ENCODE results near the gene ZNF106. TPM values are rescaled to one million over a fixed set of nuclear protein-coding genes. Genes with fewer than 3 reads are reported as not detected.

Gene ZNF106
- total RNA-seq, 1 donor from 2014 or later = 92.2 TPM

DNA sequence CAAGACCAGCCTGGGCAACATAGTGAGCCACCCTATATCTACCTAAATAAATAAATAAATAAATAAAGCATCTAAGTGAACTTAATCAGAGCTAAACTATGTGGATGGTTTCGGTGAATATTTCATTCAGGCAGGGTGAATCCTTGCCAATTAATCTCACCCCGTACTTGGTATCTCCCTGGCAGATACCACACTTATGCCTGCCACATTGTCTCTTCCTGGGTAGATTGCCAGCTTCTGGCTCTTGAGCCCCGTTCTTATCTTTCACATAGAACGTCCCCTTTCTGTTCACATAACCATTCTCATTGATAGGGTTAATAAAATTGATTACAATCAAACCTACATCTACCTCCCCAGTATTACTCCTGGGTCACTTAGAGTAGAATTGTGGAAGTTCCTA, 11.5 kb upstream of the ZNF106 start:
- no peak overlapping the region for H3K27ac ChIP-seq
- H3K27me3 ChIP-seq (ENCODE audit: low read depth) = no peaks in the 10 kb centered on the region
- DNase-seq = no peak
- H3K4me3 ChIP-seq = no peak overlapping the region
- H3K36me3 ChIP-seq = no peaks in the 10 kb centered on the region
- ATAC-seq = no peak
- H3K9me3 ChIP-seq = no peaks in the 10 kb centered on the region
- H3K4me1 ChIP-seq = peaks cover 64% of the 10 kb centered on the region
- intact Hi-C loops (cut with DNase I) = no loop called here
- TF ChIP-seq CTCF (IDR thresholded peaks at IDR 0.05) = no peak

GRCh38 chr15:42499858-42500609, 9.1 kb upstream of the ZNF106 start:
- peaks cover 75% of the 10 kb centered on the region for H3K4me1 ChIP-seq

DNA sequence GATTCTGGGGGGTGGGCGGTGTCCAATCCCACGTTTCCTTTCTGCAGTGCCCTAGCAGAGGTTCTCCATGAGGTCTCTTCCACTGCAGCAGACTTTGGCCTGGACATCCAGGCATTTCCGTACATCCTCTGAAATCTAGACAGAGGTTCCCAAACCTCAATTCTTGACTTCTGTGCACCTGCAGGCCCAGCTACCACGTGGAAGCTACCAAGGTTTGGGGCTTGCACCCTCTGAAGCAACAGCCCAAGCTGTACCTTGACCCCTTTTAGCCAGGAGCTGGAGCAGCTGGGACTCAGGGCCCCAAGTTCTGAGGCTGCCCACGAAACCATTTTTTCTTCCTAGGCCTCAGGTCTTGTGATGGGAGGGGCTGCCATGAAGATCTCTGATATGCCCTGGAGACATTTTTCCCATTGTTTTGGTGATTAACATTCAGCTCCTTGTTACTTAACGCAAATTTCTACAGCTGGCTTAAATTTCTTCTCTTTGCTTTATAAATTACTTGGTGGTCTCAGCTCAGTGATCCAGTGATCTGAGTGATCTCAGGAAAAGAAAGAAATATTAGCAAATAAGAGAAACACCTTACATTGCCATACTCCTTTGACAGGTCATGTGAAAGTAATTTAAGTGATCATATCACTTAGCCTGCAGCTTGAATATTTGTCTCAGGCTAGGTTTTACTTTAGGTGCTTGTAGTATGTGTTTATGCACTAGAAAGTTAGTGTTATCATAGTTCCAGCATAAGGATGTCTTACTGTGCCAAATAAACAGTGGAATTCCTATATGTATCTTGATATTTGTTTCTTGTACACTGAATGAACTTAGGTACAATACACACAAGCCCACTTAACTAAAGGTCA, 7.5 kb upstream of the ZNF106 start:
- no peak for TF ChIP-seq CTCF (IDR thresholded peaks at IDR 0.05)
- no peaks in the 10 kb centered on the region for H3K9me3 ChIP-seq
- peaks cover 73% of the 10 kb centered on the region for H3K4me1 ChIP-seq
- no peak for ATAC-seq
- no peaks in the 10 kb centered on the region for H3K36me3 ChIP-seq
- no peaks in the 10 kb centered on the region for H3K27me3 ChIP-seq (ENCODE audit: low read depth)
- peak overlapping the region; percentile 41 for H3K27ac ChIP-seq
- DNase-seq = no peak
- intact Hi-C loops (cut with DNase I) = no loop called here
- H3K4me3 ChIP-seq = no peak overlapping the region

More at GRCh38 chr15:42499858-42500609, 9.1 kb upstream of the ZNF106 start:
- Histone ChIP-seq H3K27ac (peak overlapping the region; percentile 61), H3K36me3 (no peaks in the 10 kb centered on the region), H3K27me3 (ENCODE audit: low read depth) (no peaks in the 10 kb centered on the region), H3K4me3 (no peak overlapping the region), H3K9me3 (no peaks in the 10 kb centered on the region)
- ATAC-seq = no peak
- DNase-seq = no peak
- intact Hi-C loops (cut with DNase I) = no loop called here
- no peak for TF ChIP-seq CTCF (IDR thresholded peaks at IDR 0.05)

DNA sequence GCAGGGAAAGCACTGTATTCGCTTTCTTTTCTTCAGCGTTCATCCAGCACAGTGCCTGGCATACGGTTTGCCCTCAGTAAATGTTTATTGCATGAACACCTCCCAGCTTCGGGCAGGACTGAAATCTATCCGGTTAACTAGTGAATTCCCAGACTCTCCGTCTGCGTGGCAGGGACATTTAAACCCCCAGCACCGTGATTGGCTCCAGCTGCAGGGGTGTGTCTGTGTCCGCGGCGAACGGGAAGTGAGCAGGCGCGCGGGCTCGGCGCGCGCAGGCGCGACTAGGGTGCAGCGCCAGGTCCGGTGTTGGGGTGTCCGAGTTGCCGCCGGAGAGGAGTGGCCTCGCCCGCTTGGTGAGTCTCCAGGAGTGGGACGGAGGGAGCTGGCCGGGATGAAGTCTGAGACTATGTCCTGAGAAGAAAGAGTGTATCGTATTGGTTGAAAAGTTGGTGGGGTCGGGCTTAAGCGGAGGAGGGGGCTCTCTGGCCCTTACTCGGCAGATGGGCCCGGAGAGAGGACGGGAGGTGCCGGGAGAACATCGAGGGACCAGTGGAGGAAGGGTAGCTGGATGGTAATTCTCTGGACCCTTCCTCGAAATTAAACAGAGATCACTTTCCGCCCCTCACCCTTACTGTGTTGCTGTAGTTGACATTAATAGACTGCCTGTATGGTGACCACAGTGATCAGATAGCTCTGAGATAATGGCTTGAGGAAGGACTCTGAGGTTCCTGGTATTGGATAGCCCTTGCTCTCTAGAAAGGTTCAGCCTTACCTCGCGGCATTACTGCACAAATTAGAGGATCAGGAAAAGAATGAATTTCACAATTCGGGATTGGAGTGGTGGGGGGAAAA, 4.6 kb upstream of the ZNF106 start, which contains the start of gene SNAP23:
Gene SNAP23 (plus strand): TSS at position 274 of the 852 bp plus-strand sequence. CDS start 16,213 bp downstream, outside the sequence.
- Histone ChIP-seq H3K36me3 (no peaks in the 10 kb centered on the region), H3K27me3 (ENCODE audit: low read depth) (no peaks in the 10 kb centered on the region), H3K27ac (peak within 1 kb of the TSS; percentile 93), H3K4me1 (peaks cover 78% of the 10 kb centered on the region), H3K4me3 (peak within 1 kb of the TSS; percentile 92), H3K9me3 (no peaks in the 10 kb centered on the region)
- intact Hi-C loops (cut with DNase I) = no loop called here
- DNase-seq (peak; percentile 96), ATAC-seq (peak; percentile 94 to 97)
- no peak for TF ChIP-seq CTCF (IDR thresholded peaks at IDR 0.05)

- Histone ChIP-seq H3K36me3 (no peaks in the 10 kb centered on the region), H3K4me1 (peaks cover 74% of the 10 kb centered on the region), H3K4me3 (peak overlapping the region; percentile 92), H3K27me3 (ENCODE audit: low read depth) (no peaks in the 10 kb centered on the region), H3K27ac (peak overlapping the region; percentile 93), H3K9me3 (no peaks in the 10 kb centered on the region)
- DNase-seq (no peak), ATAC-seq (peak; percentile 25 to 54)
- intact Hi-C loops (cut with DNase I) = no loop called here
- no peak for TF ChIP-seq CTCF (IDR thresholded peaks at IDR 0.05)
Observed at GRCh38 chr15:42494998-42495360, 4.0 kb upstream of the ZNF106 start.

Data from lower lobe of right lung (tissue), 2 donors.